Activated CD4-positive, alpha-beta T cell treated with anti-CD3 and anti-CD28 coated beads, Interleukin-2, amount 50 U/mL, for 16 hours (primary cell): ENCODE results near the gene TSPOAP1.
A peak's percentile ranks its signal among the peaks of the same experiment; 100 is the strongest.

Experiments
- DNase-seq: peaks from one replicate; pipeline ENCODE4 v3.0.0-alpha.2; 2020

The TSPOAP1 gene

DNA sequence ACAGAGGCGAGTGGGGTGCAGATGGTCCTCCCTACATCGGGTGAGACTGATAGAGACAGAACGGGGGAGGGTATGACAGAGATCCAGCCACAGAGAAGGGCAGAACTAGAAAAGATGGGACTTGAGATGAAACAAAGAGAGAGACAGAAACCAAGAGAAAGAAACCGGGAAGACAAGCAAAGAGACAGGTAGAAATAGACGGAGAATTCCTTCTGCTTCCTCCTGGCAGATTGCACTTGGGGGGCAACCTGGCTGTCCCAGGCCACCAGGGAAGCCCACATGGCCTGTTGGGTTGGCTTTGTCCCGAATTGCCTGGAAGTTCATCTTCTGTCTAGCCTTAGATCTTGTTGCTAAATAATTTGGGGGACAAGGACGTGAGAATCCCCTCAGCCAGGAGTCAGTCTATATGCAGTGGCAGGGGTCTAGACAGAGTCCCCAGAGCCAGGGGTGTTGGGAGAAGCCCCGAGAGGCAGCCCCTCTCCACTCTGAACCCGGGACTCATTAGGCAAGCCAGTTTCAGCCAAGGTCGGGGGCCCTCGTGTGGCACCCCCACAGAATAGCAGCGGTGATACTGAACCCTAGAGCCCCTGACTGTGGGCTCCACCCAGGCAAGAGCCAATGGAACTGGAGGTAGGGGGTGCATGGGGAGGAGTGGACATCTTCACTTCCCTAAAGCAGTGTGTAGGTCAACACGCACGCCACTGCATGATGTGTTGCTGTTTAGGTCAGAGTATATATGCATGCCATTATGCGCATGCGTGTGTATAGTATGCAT, 627 bp upstream of the TSPOAP1 start:
- peak; percentile 98 for DNase-seq

DNA sequence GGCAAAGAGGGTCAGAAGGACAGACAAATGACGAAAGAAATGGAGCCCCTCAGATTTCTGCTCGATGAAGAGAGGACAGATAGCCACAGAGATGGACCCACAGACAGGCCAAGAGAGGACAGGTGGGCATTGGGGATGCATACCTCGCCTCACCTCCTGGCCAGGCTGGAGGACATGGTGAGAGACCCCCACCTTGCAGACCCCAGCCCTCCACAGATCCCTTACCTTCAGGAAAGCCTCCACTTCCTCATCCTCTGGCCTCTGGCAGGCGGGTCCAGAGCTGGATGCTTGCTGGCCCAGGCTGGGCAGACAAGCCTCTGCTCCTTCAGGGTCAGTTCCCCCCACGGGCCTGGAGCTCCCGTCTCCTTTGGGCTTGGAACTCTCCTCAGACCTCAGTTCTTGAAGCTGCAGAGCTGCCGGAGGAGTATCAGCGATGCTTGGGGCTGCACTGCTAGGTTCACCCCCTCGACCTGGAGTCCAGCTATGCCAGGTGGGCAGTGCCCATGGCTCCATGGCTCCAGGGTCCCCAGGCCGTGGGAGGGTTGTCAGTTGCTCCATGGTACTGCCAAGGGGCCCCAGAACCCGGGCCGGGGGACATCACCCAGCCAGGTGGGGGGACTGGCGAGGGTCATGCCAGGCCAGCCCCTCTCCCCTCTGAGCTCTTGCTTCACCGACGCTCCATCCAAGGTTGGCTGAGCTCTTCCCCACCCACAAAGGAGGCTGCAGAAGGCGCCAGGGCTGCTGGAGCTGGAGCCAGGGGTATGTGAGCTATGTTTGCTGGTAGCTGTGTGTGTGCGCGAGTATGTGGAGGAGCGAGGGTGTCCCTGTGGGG, 1.0 kb downstream of the TSPOAP1 start:
- DNase-seq, result no peak

DNA sequence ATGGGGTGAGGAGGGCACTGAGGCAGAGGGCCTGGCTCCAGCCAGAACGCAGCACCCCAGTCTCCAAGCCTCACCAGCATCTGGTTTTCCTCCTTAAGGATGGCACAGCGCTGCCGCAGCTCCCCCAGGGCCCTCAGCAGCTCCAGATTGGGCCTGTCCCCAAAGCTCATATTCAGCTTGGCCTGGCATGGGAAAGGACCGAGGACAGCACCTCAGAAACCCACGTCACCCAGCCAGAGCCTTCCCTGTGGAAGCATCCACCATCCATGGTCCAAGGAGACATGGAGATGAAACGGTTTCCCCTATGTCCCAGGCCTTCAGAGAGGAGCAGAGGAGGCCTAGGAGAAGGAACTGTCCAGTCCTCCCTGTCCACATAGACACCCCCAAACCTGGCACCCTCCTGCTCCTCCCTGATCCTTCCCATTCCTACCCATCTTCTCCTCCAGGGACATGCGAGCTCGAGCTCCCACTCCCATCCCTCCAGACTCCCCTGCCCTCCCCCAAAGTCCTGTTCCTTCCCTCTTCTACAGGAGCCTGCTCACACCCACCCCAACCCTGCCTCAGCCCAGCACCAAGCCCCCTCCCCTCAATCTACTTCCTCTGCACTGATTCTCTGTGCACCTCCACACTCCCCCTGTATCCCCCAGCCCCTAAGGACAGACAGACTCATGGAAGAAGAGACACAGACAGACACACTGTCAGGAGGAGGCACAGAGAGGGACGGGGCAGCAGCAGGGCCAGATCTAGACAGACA, 1.8 kb downstream of the TSPOAP1 start:
- DNase-seq, result peak; percentile 49

DNA sequence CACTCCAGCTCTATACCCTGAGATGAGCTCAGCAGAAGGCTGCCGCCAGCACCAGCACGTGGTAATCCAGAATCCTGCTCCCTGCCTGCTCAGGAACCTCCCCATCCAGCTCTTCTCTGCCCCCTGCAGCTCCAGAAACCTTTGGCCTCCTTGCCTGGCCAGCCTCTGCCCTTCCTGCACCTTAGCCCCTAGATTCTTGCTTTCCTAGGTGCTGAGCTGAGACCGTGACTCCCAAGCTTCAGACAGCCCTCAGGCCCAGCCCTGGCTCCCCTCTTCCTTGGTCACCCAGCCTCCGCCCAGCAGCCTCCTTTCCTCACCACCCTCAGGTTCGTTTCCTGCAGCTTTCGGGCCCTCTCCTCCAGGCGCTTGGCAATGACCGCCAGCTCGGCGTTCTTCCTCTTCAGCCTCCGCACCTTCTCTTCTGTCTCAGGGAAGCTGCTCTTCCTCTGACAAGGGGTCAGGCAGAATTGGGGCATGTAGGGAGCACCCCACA, 2.6 kb downstream of the TSPOAP1 start:
- no peak for DNase-seq

GRCh38 chr17:58325289-58325726, 3.3 kb downstream of the TSPOAP1 start:
- DNase-seq, result no peak

DNA sequence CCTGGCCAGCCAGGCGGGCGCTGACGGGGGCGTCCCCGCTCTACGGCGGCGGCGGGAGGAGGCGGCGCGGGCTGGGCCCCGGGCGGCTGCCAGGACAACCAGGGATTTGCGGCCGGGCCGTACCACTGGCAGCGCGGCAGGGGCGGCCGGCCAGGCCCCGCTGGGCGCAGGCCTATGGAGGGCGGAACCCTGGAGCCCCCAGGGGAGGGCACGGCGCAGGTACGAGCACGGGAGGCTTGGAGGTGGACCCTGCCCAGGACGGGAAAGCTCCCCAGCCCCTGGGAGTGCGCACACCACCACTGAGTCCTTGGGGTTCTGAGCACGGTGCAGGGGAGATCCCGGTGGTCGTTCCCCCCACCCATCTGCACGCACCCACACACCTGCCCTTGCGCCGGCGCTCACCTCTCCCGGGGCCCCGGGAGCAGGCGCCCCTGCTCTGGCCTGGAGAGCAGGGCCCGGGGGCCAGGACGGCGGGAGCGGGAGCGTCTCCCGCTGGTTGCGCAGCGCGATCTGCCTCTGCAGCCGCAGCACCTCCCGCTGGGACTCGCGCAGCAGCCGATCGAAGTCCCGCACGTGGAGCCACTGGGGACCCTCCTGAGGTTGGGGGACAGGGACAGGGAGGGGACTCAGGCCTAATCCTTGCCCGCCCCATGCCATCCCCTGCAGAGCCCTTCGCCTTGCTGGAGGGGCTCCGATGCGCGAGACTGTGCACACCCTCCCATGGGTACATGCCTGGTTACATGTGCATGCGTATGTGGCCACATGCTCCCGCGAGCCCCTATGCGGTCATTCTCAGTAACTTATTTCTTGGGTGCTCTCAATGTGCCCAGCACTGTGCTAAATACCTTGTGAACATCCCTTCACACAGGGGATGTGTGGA, 3.9 kb downstream of the TSPOAP1 start:
- no peak for DNase-seq

GRCh38 chr17:58324056-58324408, 4.6 kb downstream of the TSPOAP1 start:
- no peak for DNase-seq

GRCh38 chr17:58323366-58324055, 5.1 kb downstream of the TSPOAP1 start:
- no peak for DNase-seq

DNA sequence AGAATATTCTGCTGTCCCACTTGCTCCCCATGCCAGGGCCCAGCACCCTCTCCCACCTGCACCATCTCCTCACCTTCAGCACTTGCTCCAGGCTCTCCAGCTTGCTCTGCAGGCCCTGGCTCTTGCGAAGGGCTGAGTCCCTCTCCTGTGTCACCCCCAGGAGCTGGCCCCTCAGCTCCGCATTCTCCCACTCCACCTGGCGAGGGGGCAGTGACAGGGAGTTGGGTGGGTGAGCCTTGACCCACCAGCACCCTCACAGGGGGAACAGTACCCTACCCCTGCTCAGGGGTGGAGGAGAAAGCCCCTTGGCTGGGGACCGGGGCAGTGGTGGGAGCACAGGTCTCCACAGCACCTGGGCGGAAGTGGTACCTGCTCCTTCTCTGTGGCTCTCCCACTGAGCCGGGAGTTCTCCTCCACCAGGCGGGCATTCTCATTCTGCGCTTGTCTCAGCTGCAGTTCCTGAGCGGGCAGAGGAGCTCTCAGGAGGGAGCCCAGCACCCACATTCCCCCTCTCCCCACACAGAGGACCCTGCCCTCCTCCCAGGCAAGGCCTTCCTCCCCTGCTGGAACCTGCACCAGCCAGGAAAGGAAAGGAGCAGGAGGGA, 5.9 kb downstream of the TSPOAP1 start:
- DNase-seq, result no peak

- no peak for DNase-seq
These were observed 6.7 kb downstream of the TSPOAP1 start for GRCh38 chr17:58321571-58322525.

- DNase-seq, result no peak
These were observed 7.8 kb downstream of the TSPOAP1 start for GRCh38 chr17:58320570-58321323.

DNA sequence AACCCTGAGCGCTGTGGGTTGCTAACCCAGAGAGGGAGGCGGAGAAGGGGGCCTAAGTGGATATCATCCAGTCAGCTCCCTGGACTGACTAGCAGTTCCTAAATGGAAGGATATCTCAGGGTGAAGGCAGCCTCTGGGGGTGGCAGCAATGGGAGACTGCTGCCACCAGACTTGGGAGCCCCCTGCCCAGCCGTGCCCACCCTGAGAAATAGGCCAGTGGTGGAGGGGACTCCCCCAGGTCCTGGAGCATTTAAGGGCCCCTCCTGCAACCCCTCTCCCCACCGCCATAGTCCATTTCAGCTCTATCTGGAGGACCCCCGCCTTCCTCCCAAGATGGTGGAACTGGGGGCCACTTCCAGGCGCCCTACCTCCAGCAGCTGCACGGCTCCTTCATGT, 8.4 kb downstream of the TSPOAP1 start:
- DNase-seq, result no peak

- DNase-seq, result no peak
These were observed 9.1 kb downstream of the TSPOAP1 start for GRCh38 chr17:58319173-58320162.

DNA sequence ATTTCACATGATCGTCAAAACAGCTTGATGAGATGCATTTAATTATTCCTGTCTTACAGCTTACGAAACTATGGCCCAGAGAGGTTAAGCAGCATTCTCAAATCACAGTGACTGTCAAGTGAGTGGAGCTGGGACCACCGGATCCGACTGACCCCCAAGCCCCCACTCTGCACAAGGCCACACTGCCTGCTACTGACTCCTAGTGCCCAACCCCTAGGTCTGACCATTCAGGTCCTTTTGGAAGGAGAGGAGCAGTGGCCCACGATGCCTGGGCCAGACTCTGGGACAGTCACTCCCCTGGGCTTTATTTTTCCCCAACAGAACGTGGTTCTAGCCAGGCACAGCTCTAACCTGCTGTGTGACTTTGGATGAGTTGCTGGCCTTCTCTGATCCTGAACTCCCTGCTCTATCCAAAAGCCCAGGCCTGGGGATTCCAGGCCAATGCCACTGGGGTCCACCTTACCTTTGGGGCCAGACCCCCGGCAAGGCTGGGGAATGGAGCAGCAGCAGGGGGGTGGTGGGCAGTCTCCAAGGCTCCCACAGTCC, 9.9 kb downstream of the TSPOAP1 start:
- DNase-seq, result no peak

GRCh38 chr17:58318065-58318481, 10.5 kb downstream of the TSPOAP1 start:
- DNase-seq, result no peak

GRCh38 chr17:58317421-58318064, 11.1 kb downstream of the TSPOAP1 start:
- DNase-seq, result peak; percentile 92
